Peyer's patch (tissue), 4 donors: ENCODE measurements around the gene IGDCC3. TPM values are rescaled to one million over a fixed set of nuclear protein-coding genes. Genes with fewer than 3 reads are reported as not detected.
A peak's percentile ranks its signal among the peaks of the same experiment; 100 is the strongest.

Experiments used
- DNase-seq, 3 donors: peaks; one replicate each; pipeline ENCODE4 v3.0.0-alpha.2; 2017 to 2019
- H3K27ac ChIP-seq, 4 donors: fragments of 200-600 bp; sonication (generic); one replicate each; pipeline ENCODE4 v1.5.1; 2016 to 2019
- H3K27me3 ChIP-seq, 2 donors: fragments of 200-600 bp; sonication (generic); one replicate each; pipeline ENCODE4 v1.5.1; 2019
- H3K36me3 ChIP-seq, 3 donors: fragments of 200-600 bp; sonication (generic); one replicate each; pipeline ENCODE4 v1.5.1; 2016 to 2019
- H3K4me1 ChIP-seq, 4 donors: fragments of 200-600 bp; sonication (generic); one replicate each; pipeline ENCODE4 v1.5.1; 2016 to 2019
- H3K4me3 ChIP-seq, 4 donors: fragments of 200-600 bp; sonication (generic); 1 replicate in 3 of 4; 2 replicates in 1 of 4; pipeline ENCODE4 v1.5.1; 2016 to 2019; ENCODE audit warnings: mild to moderate bottlenecking in 1 of 4
- H3K9me3 ChIP-seq, 4 donors: fragments of 200-600 bp; sonication (generic); one replicate each; pipeline ENCODE4 v1.5.1; 2016 to 2019; ENCODE audit warnings: mild to moderate bottlenecking in 1 of 4
- POLR2A ChIP-seq, 2 donors: fragments of 450-650 bp; IDR thresholded peaks; one replicate each; pipeline ENCODE4 v1.5.1; 2017; ENCODE audit warnings: antibody characterized with exemption in 2 of 2, mild to moderate bottlenecking in 2 of 2, moderate library complexity in 2 of 2
- total RNA-seq, 4 donors: library from RNA; depleted of rRNA; stranded (reverse); fragments of >200 nt; gene quantifications; one replicate each; pipeline ENCODE4 v1.1.0, GENCODE V29; 2016
- TF ChIP-seq, protein P1 (sequence below), 6 experiments: fragments of 450-650 bp in 4 of 6; fragments of 200-600 bp in 2 of 6; sonication (generic) in 1 of 6; IDR thresholded peaks; one replicate each; pipeline ENCODE4 v1.5.1; 2017 to 2019; ENCODE audit warnings: antibody characterized with exemption in 6 of 6, mild to moderate bottlenecking in 3 of 6, moderate library complexity in 1 of 6

Gene IGDCC3
- total RNA-seq, 4 donors from 2014 or later: not detected

GRCh38 chr15:65382146-65382491 is 4.3 kb upstream of the IGDCC3 start:
- DNase-seq: no peak
- no peak overlapping the region for H3K4me3 ChIP-seq
- no peaks in the 10 kb centered on the region for H3K9me3 ChIP-seq
- H3K36me3 ChIP-seq: no peaks in the 10 kb centered on the region
- H3K27ac ChIP-seq: no peak overlapping the region
- TF ChIP-seq POLR2A (IDR thresholded peaks at IDR 0.05): no peak
- TF ChIP-seq, protein P1, sequence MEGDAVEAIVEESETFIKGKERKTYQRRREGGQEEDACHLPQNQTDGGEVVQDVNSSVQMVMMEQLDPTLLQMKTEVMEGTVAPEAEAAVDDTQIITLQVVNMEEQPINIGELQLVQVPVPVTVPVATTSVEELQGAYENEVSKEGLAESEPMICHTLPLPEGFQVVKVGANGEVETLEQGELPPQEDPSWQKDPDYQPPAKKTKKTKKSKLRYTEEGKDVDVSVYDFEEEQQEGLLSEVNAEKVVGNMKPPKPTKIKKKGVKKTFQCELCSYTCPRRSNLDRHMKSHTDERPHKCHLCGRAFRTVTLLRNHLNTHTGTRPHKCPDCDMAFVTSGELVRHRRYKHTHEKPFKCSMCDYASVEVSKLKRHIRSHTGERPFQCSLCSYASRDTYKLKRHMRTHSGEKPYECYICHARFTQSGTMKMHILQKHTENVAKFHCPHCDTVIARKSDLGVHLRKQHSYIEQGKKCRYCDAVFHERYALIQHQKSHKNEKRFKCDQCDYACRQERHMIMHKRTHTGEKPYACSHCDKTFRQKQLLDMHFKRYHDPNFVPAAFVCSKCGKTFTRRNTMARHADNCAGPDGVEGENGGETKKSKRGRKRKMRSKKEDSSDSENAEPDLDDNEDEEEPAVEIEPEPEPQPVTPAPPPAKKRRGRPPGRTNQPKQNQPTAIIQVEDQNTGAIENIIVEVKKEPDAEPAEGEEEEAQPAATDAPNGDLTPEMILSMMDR (IDR thresholded peaks at IDR 0.05): no peak
- peaks cover 0 to 5% of the 10 kb centered on the region in 2 donors for H3K27me3 ChIP-seq
- H3K4me1 ChIP-seq: peaks cover 0 to 19% (median 4%) of the 10 kb centered on the region in 4 donors

- H3K27ac ChIP-seq: no peak overlapping the region
- no peak overlapping the region for H3K4me3 ChIP-seq
- no peak for DNase-seq
- H3K4me1 ChIP-seq: peaks cover 0 to 23% (median 5%) of the 10 kb centered on the region in 4 donors
- H3K27me3 ChIP-seq: peaks cover 0 to 5% of the 10 kb centered on the region in 2 donors
- no peaks in the 10 kb centered on the region for H3K36me3 ChIP-seq
- no peaks in the 10 kb centered on the region for H3K9me3 ChIP-seq
- no peak for TF ChIP-seq POLR2A (IDR thresholded peaks at IDR 0.05)
- TF ChIP-seq, protein P1 (IDR thresholded peaks at IDR 0.05): no peak
Observed at GRCh38 chr15:65381445-65382145, 3.8 kb upstream of the IGDCC3 start.

DNA sequence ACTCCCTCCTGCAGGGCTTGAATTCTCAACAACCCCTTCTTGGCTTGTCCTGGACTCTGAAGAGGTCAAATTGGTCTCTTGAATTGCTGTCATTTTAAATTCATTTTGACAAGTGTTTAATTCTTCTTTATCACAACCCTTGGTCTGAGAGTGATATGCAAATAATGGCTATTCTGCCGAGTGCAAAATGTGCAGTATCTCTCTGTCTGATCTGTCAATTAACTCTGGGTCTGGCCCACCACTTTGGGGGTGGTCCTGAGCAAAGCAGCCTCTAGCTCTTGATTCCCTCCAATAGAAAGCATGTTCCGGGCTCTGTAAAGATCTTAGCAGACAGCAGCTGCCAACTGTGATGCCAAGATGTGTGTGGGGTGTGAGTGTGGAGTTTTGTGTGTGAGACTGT is 2.2 kb upstream of the IGDCC3 start:
- Histone ChIP-seq H3K9me3 (no peaks in the 10 kb centered on the region), H3K36me3 (no peaks in the 10 kb centered on the region), H3K27me3 (peaks cover 0 to 5% of the 10 kb centered on the region in 2 donors), H3K4me3 (no peak overlapping the region), H3K4me1 (peaks cover 0 to 18% (median 5%) of the 10 kb centered on the region in 4 donors), H3K27ac (no peak overlapping the region)
- no peak for TF ChIP-seq POLR2A (IDR thresholded peaks at IDR 0.05)
- TF ChIP-seq, protein P1 (IDR thresholded peaks at IDR 0.05): no peak
- DNase-seq: no peak

DNA sequence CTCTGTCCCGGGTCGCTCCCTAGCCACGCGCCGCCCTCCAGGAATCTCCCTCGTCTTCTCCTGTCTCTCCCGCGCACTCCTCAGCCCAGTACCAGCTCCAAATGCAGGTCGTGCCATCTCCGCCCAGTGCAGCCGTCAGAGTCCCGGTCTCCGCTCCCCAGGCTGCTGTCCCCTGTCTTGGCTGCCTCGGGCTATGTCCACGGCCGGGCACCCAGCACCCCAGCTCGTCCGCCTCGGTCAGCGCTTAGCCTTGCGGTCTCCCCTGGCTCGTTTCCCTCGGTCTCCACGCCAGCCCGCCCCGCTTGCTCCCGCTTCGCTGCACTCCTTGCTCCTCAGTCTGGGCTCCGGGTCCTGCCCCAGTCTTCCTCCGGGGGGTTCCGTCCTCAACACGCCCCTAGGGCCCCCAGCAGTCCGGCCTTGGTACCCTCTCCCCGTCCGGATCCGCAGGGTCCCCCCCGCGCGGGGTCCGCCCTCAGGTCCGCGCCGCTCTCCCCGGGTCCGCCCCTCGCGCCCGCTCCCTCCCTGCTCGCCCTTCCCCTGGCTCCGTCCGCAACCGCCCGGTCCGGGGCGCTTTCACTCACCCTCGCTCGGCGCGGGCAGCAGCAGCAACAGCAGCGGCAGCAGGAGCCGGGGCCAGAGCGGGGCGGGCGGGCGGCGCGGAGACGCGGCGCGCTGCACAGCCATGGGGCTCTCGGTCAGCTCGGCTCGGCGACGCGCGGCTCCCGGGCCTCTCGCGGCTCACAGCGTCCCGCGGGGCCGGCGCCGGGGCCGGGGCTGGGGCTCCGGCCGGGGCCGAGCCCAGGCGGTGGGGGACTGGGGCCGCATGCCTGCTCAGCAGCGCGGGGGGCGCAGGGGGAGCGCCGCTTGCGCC is 462 bp downstream of the IGDCC3 start:
- H3K36me3 ChIP-seq: no peaks in the 10 kb centered on the region
- peak in 1 of 3 donors; percentile 50 for DNase-seq
- no peak for TF ChIP-seq POLR2A (IDR thresholded peaks at IDR 0.05)
- TF ChIP-seq, protein P1 (IDR thresholded peaks at IDR 0.05): no peak
- peaks cover 0 to 12% (median 5%) of the 10 kb centered on the region in 4 donors for H3K4me1 ChIP-seq
- H3K27me3 ChIP-seq: peaks cover 0 to 5% of the 10 kb centered on the region in 2 donors
- H3K27ac ChIP-seq: no peak overlapping the region
- peak overlapping the region; percentile 27 to 60 (median 51) for H3K4me3 ChIP-seq
- no peaks in the 10 kb centered on the region for H3K9me3 ChIP-seq

GRCh38 chr15:65376767-65377104 is 1.1 kb downstream of the IGDCC3 start:
- Histone ChIP-seq H3K27me3 (peaks cover 0 to 5% of the 10 kb centered on the region in 2 donors), H3K36me3 (no peaks in the 10 kb centered on the region), H3K9me3 (no peaks in the 10 kb centered on the region), H3K4me1 (peaks cover 0 to 12% (median 5%) of the 10 kb centered on the region in 4 donors), H3K4me3 (peak overlapping the region; percentile 27 to 60 (median 51)), H3K27ac (no peak overlapping the region)
- TF ChIP-seq POLR2A (IDR thresholded peaks at IDR 0.05): no peak
- TF ChIP-seq, protein P1 (IDR thresholded peaks at IDR 0.05): no peak
- DNase-seq: no peak
